ENCODE data around the gene CBFA2T2.

Gene CBFA2T2

DNA sequence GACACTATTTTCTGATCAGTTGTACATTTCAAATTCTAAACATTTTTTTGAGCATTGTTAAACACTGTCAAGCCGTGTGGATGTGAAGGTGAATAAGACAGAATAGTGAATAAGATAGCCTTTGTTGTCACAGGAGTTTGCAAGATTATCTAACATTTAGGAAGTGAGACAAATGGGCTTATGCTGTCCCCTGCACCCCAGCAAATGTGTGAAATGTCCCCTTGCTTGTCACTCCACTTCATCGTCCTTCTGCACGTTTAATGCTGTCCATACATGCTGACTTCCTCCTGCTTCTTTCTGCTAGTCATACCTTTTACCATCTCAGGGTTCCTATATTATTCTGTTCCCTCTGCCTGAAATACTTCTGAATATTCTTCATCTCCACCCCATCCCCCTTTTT lies 62.6 kb downstream of the CBFA2T2 start:
- DNase-seq (ENCODE audit: low read depth, low spot score) = no peak
- in situ Hi-C loops (cut with HindIII; ENCODE audit: low sequenced_read_pairs) = no loop called here
- H3K4me3 ChIP-seq (ENCODE audit: low read depth, low read length) = no peak overlapping the region
- TF ChIP-seq, protein P1, sequence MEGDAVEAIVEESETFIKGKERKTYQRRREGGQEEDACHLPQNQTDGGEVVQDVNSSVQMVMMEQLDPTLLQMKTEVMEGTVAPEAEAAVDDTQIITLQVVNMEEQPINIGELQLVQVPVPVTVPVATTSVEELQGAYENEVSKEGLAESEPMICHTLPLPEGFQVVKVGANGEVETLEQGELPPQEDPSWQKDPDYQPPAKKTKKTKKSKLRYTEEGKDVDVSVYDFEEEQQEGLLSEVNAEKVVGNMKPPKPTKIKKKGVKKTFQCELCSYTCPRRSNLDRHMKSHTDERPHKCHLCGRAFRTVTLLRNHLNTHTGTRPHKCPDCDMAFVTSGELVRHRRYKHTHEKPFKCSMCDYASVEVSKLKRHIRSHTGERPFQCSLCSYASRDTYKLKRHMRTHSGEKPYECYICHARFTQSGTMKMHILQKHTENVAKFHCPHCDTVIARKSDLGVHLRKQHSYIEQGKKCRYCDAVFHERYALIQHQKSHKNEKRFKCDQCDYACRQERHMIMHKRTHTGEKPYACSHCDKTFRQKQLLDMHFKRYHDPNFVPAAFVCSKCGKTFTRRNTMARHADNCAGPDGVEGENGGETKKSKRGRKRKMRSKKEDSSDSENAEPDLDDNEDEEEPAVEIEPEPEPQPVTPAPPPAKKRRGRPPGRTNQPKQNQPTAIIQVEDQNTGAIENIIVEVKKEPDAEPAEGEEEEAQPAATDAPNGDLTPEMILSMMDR (IDR thresholded peaks at IDR 0.05; ENCODE audit: low read depth, low read length) = no peak

DNA sequence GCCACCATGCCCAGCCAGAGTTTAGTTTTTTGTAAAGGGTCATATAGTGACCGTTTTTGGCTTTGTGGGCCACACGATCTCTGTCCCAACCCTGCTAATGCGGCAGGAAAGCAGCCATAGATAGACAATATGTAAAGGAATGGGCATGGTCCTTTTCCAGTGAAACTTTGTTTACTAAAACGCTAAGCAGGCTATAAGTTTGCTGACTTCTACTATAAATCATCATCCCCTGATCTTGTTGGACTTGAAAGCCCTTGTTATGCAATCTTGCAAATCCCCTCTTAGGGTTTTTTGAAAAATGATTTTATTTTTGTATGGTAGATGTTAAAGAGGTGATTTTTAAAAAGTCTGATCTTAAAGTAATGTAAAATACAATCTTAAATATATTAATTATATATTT lies 63.6 kb downstream of the CBFA2T2 start:
- in situ Hi-C loops (cut with HindIII; ENCODE audit: low sequenced_read_pairs) = no loop called here
- no peak overlapping the region for H3K4me3 ChIP-seq (ENCODE audit: low read depth, low read length)
- no peak for DNase-seq (ENCODE audit: low read depth, low spot score)
- TF ChIP-seq, protein P1 (IDR thresholded peaks at IDR 0.05; ENCODE audit: low read depth, low read length) = no peak

DNA sequence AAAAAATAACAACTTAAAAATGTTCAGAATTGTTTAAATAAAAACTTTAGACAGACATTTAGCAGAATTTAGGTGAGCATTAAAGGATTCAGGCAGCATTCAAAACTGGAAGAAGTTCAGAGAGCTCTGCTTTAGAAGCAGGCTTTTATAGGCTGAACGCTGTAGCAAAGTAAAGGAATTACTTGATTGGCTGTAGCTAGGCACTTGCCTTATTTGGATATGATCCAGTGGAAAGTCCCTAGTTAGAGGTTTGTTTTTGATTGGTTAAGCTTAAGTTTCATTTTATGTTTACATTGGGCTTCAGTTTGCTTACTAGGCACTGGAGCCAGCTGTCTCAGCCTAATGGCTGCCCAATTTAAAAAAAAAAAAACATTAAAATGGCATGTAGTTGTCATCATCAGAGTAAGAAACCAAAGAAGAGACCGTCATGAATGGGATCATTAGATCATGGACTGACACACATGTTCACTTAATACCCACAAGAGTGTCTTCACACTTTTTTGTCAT lies 65.1 kb downstream of the CBFA2T2 start:
- no peak overlapping the region for H3K4me3 ChIP-seq (ENCODE audit: low read depth, low read length)
- TF ChIP-seq, protein P1 (IDR thresholded peaks at IDR 0.05; ENCODE audit: low read depth, low read length) = no peak
- in situ Hi-C loops (cut with HindIII; ENCODE audit: low sequenced_read_pairs) = no loop called here
- DNase-seq (ENCODE audit: low read depth, low spot score) = peak; percentile 96

DNA sequence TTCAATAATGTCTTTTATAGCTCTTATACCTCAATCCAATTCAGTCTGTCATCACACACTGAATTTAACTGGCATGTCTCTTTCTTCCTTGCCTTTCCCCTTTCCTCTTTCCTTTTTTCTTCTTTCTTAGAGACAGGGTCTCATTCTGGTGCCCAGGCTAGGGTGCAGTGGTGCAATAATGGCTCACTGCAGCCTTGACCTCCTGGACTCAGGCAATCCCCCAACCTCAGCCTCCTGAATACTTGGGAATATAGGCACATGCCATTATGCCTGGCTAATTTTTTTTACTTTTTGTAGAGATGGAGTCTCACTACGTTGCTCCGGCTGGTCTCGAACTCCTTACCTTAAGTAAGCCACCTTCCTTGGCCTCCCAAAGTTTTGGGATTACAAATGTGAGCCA lies 65.9 kb downstream of the CBFA2T2 start:
- no peak overlapping the region for H3K4me3 ChIP-seq (ENCODE audit: low read depth, low read length)
- in situ Hi-C loops (cut with HindIII; ENCODE audit: low sequenced_read_pairs) = no loop called here
- TF ChIP-seq, protein P1 (IDR thresholded peaks at IDR 0.05; ENCODE audit: low read depth, low read length) = no peak
- no peak for DNase-seq (ENCODE audit: low read depth, low spot score)

DNA sequence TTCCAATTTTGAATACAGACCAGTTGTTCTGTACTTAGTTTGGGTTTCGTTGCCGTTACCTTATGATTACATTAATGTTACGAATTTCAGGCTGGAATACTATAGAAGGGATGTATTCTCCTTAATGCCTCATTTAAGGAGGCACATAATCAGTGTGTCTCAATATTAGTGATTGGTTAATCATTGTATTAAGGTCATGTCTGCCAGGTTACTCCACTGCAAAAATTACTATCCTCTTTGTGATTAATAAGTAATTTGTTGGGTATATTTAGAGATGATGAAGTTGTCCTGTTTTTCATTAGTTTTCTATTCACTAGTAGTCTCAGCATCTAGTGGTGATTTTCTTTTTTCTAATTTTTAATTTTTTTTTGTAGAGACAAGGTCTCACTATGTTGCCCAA lies 66.3 kb downstream of the CBFA2T2 start:
- TF ChIP-seq, protein P1 (IDR thresholded peaks at IDR 0.05; ENCODE audit: low read depth, low read length) = no peak
- in situ Hi-C loops (cut with HindIII; ENCODE audit: low sequenced_read_pairs) = no loop called here
- no peak overlapping the region for H3K4me3 ChIP-seq (ENCODE audit: low read depth, low read length)
- no peak for DNase-seq (ENCODE audit: low read depth, low spot score)

DNA sequence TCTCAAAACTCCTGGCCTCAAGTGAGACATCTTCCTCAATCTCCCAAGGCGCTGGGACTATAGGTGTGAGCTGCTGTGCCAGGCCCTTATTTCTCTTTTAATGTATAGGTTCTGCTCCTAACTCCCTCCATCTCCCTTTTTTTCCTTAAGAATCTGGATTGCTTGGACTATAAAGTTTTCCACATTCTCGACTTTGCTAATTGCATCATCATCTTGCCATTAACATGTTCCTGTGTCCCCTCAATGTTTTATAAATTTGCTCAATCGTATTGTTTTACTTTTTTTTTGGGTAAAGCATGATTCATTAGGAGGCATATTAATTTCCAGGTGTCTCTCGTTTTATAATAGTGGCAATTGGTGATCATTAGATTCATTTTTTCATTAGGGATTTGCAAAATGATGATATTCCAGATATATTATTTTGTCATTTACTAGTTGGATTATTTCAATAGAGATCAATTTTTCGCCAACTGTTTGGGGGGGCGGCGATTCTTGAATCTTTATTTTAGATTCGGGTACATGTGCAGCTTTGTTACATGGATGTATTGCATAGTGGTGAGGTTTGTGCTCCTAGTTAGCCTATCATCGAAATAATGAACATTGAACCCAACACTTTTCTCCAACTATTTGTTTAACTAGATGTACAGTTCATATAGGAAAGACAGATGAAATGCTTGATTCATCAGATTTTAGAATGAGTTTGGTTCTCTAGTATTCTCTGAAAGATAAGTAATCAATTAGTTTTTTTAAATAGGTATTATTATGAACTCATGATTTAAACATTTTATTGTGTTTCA lies 68.7 kb downstream of the CBFA2T2 start:
- TF ChIP-seq, protein P1 (IDR thresholded peaks at IDR 0.05; ENCODE audit: low read depth, low read length) = no peak
- in situ Hi-C loops (cut with HindIII; ENCODE audit: low sequenced_read_pairs) = no loop called here
- DNase-seq (ENCODE audit: low read depth, low spot score) = no peak
- no peak overlapping the region for H3K4me3 ChIP-seq (ENCODE audit: low read depth, low read length)
